HG03558 (cell line): ENCODE measurements around the gene FOXD2.
A peak's percentile ranks its signal among the peaks of the same experiment; 100 is the strongest.

Experiments
- ATAC-seq: cut with Tn5 transposase; IDR thresholded peaks from one replicate; pipeline ENCODE4 v1.9.1; 2021; ENCODE audit warnings: moderate number of reproducible peaks; ENCODE audit not compliant: unreplicated experiment; ENCODE audit errors: extremely low read depth

Gene FOXD2

DNA sequence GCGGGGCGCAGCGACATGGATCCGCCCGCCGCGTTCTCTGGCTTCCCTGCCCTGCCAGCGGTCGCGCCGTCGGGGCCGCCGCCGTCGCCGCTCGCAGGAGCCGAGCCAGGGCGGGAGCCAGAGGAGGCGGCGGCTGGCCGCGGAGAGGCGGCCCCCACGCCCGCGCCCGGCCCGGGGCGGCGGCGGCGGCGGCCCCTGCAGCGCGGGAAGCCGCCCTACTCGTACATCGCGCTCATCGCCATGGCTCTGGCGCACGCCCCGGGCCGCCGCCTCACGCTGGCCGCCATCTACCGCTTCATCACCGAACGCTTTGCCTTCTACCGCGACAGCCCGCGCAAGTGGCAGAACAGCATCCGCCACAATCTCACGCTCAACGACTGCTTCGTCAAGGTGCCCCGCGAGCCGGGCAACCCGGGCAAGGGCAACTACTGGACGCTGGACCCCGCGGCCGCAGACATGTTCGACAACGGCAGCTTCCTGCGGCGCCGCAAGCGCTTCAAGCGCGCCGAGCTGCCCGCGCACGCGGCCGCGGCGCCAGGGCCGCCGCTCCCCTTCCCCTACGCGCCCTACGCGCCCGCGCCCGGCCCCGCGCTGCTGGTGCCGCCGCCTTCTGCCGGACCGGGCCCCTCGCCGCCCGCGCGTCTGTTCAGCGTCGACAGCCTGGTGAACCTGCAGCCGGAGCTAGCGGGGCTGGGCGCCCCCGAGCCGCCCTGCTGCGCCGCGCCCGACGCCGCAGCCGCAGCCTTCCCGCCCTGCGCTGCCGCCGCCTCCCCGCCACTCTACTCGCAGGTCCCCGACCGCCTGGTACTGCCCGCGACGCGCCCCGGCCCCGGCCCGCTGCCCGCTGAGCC is 21.3 kb upstream of the FOXD2 start:
- no peak for ATAC-seq

DNA sequence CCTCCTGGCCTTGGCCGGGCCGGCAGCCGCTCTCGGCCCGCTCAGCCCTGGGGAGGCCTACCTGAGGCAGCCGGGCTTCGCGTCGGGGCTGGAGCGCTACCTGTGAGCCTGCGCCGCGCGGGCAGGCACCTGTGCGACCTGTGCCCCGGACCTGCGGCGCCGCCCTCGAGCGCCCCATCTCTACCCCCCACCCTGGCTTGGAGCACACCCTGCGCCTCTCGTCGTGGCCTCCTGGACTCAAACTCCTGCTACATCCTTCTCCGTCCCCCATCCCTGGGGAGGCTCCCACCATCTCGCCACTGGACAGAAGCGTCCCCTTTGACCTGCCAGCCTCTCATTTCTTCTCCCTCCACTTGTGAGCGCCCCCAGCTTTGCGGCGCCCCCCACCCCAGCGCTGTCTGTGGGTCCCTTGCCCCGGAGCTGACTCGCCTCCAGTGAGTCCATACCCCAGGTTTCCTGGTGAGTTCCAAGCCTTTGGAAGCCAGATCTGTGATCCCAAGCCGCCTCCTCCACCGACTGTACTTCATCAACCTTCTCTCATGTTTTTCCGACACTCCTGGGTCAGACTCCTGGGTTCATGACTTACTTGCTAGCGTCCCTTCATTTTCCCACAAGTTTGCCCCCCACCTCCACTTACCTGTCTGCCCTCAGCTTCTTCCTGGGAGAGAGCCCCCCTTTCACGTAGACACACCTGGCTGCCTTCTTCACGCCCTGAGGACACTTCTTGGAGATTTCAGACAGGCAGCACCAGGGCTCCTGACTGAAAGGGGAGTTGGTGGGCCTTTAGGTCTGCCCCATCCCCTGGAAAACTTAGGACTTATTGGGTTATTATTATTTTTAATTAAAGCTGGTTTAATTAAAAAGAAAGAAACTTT is 20.4 kb upstream of the FOXD2 start:
- ATAC-seq: no peak

DNA sequence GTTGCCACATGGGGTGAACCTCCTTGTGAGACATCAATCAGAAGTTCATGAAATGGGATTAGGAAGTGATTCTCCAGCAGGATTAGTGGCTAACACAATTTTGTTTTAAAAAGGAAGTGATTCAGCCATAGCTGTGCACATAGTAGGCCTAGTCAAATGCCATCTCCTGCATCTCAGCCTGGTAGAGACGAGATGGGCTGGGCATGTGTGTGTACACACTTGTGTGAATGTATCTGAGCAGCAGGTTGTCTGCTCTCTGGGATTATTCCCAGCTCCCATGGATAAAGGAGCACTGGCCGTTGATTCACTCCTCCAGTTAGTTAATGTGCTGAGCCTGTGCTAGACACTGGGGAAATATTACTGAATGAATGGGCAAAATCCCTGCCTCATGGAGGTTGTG is 19.7 kb upstream of the FOXD2 start:
- no peak for ATAC-seq

DNA sequence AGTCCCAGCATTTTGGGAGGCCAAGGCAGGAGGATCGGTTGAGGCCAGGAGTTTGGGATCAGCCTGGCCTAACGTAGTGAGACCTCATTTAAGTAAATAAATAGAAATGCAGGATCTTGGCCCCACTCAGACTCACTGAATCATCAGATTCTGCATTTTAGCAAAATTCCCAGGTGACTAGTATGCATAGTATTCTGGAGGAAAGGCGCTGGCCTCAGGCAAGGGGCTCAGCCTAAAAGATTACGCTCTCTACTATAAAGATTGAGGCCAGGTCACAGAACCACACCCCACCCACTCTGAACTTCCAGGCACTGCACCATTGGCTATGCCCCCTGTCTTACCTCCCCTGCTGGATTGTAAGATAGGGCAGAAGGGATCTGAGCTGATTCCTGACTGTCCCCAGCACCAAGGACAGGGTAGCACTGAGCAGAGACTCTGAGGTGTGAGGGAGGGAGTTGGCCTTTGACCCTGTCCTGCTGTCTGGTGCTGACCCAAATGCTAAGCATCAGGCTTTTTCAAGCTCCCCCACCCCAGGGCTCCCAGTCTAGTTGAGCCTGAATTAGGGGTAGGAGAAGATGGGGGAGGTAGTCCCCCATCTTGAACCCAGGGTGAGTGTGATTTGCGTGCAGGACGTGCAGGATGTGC is 19.0 kb upstream of the FOXD2 start:
- ATAC-seq: no peak

DNA sequence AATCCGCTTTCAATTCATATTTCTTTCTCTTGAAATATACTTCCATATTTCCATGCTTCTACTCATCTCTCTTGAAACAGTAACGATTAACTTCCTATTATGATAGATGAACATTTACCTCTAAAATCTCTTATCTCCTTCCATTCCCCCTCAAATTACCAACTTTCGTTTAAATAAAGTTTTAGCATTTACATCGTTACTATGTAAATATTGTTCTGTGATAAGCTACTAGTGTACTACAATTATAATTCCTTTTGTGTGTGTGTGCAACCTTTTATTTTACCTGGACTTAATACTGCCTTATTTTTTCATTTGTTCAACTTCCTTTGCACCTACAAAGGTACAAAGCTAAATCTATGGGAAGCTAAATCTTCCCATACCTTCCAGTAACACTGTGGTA is 17.3 kb upstream of the FOXD2 start:
- ATAC-seq: no peak

DNA sequence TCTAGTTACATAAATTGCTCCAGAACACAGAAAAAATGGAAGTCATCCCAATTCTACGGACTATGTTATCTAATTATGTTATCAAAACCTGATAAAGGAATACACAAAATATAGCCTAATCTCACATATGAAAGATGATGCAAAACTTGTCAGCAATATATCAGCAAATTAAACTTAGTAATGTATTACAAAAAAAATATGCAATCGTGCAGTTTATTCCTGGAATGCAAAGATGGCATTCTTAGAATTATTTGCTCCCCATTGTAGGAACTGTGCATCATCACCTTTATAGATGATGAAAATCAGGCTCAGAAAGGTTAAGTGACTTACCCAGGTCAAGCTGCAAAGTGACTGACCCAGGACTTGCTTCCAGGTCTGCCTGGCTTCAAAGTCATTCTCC is 14.0 kb upstream of the FOXD2 start:
- no peak for ATAC-seq

DNA sequence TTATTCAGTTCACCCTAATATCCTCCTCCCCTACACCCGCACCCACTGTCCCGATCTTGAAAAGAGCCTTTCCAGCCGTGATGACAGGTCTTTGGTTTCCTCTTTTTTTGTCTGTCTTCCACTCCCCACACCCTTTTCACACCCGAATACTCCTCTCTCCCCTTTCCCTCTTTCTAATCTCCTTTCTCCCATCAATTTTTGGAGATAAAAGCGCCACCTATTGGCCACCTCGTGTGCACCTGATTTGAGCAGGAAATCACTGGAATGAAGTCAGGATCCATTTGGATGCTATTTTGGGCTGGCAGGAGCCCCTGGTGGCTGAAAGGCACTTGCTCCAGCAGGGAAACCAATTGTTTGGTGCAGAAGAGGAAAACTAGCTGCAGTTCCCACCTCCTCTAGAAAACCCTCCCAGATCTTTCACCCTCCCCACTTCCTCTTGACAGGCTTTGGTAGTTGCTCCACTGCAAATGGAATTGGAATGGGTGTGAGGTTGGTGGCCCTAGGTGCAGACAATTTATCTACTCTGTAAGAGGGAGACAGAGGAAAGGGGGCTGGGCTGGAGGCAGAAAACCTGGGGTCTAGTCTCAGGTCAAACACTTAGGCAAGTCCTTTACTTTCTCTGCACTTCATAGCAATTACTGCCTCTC is 13.4 kb upstream of the FOXD2 start:
- no peak for ATAC-seq

DNA sequence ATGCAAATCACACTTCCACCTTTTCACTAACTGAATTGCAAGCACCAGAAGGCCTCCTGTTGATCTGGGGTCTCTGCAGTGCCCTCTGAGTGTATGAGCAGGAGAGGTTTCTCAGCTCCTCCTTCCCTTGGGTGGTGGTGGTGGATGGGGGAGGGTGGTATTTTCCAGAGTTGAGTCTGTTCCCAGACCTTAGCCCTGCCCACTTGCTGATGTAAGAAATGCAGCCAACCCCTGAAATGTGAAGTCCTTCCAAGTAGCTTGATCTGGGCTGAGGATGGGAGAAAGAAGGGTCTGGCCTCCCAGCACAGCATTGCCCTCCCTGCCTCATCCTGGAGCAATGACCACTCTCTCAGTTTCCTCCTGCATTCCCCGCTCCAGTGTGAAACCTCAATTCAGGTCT is 6.3 kb upstream of the FOXD2 start:
- no peak for ATAC-seq

GRCh38 chr1:47432071-47433036 is 5.5 kb upstream of the FOXD2 start:
- no peak for ATAC-seq

- ATAC-seq: no peak
Measured at GRCh38 chr1:47433037-47433421, 4.8 kb upstream of the FOXD2 start.

GRCh38 chr1:47433477-47434050 is 4.3 kb upstream of the FOXD2 start:
- ATAC-seq: no peak

- ATAC-seq: no peak
Measured at GRCh38 chr1:47434051-47434842, 3.6 kb upstream of the FOXD2 start.

DNA sequence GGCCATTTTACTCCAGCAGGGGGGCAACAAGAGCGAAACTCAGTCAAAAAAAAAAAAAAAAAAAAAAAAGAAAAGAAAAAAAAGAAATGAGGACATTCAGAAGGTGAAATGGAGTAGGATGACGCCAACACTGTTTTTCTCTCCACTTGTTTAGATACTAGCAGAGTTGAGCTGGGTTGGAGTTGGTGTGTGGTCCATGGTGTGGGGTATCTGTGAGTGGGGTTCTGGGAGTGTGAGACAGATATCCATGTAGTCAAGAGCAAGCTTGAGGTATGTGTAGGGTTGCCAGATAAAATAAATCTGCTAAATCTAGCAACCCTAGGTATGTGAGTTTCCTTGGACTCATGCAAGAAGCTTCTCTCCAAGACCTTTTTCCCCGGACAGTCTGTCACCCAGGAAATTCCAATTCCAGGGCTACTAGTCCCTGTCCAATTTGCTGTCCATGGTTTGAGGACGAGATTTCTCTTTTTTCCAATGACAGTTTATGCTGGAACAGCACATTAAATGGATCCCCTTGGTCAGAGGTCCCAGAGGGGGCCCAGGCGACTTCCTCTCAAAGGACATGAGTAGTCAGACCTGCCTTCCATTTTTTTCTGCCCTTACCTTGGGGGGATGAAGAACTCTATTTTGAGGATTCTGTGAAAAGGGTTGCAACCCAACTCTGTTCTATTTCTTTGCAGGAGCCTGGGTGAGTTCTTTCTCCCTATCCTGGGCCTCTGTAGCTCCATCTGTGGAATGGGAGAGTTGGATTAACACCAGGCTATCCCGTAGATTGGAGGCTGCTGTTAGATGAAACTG is 2.1 kb upstream of the FOXD2 start:
- ATAC-seq: no peak

GRCh38 chr1:47436304-47436978 is 1.4 kb upstream of the FOXD2 start:
- peak; percentile 41 for ATAC-seq

- peak; percentile 1 for ATAC-seq
Measured at GRCh38 chr1:47436979-47437446, 831 bp upstream of the FOXD2 start.

DNA sequence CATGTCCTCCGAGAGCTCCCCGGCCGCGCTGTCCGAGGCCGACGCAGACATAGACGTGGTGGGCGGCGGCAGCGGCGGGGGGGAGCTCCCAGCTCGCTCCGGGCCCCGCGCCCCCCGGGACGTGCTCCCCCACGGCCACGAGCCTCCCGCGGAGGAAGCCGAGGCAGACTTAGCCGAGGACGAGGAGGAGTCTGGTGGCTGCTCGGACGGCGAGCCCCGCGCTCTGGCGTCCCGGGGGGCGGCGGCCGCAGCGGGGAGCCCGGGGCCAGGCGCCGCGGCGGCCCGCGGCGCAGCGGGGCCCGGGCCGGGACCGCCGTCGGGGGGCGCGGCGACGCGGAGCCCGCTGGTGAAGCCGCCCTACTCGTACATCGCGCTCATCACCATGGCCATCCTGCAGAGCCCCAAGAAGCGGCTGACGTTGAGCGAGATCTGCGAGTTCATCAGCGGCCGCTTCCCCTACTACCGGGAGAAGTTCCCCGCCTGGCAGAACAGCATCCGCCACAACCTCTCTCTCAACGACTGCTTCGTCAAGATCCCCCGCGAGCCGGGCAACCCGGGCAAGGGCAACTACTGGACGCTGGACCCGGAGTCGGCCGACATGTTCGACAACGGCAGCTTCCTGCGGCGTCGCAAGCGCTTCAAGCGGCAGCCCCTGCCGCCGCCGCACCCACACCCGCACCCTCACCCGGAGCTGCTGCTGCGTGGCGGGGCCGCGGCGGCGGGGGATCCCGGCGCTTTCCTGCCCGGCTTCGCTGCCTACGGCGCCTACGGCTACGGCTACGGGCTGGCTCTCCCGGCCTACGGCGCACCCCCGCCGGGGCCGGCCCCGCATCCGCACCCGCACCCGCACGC is 547 bp downstream of the FOXD2 start:
- peak; percentile 5 for ATAC-seq
